ENCODE data around the gene ABTB2. TPM values are rescaled to one million over a fixed set of nuclear protein-coding genes. Genes with fewer than 3 reads are reported as not detected.

ABTB2 gene
- total and polyA plus RNA-seq, 2 experiments from 2014 or later: 12.4 to 14.3 TPM

- peaks cover 18% of the 10 kb centered on the region for H3K4me1 ChIP-seq (ENCODE audit: insufficient read depth)
- H3K9me3 ChIP-seq (ENCODE audit: low read depth): no peaks in the 10 kb centered on the region
- no peaks in the 10 kb centered on the region for H3K79me2 ChIP-seq
- no peaks in the 10 kb centered on the region for H3K27me3 ChIP-seq
- H3K36me3 ChIP-seq (replicated peaks; ENCODE audit: insufficient read depth, low read depth): no peaks in the 10 kb centered on the region
- TF ChIP-seq EZH2 (IDR thresholded peaks at IDR 0.05; ENCODE audit: borderline replicate concordance): no peak
- TF ChIP-seq, protein P1, sequence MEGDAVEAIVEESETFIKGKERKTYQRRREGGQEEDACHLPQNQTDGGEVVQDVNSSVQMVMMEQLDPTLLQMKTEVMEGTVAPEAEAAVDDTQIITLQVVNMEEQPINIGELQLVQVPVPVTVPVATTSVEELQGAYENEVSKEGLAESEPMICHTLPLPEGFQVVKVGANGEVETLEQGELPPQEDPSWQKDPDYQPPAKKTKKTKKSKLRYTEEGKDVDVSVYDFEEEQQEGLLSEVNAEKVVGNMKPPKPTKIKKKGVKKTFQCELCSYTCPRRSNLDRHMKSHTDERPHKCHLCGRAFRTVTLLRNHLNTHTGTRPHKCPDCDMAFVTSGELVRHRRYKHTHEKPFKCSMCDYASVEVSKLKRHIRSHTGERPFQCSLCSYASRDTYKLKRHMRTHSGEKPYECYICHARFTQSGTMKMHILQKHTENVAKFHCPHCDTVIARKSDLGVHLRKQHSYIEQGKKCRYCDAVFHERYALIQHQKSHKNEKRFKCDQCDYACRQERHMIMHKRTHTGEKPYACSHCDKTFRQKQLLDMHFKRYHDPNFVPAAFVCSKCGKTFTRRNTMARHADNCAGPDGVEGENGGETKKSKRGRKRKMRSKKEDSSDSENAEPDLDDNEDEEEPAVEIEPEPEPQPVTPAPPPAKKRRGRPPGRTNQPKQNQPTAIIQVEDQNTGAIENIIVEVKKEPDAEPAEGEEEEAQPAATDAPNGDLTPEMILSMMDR (IDR thresholded peaks at IDR 0.05; ENCODE audit: poor library complexity): no peak
- no peak for TF ChIP-seq EZH2phosphoT487 (IDR thresholded peaks at IDR 0.05; ENCODE audit: low read depth, severe bottlenecking, unreplicated experiment)
- H2AFZ ChIP-seq: no peak overlapping the region
- H3K9me2 ChIP-seq (replicated peaks; ENCODE audit: insufficient read depth): no peaks in the 10 kb centered on the region
- H3K27ac ChIP-seq: no peak overlapping the region
- no peak overlapping the region for H3K4me3 ChIP-seq
- H3K4me2 ChIP-seq: no peak overlapping the region
- H4K20me1 ChIP-seq (ENCODE audit: insufficient read depth, poor library complexity, severe bottlenecking): no peaks in the 10 kb centered on the region
- no peak for DNase-seq (ENCODE audit: low spot score)
- WGBS (ENCODE audit: low lambda C conversion rate, missing lambda C conversion rate): 84% methylated on average over 12 of the region's 12 CpGs
These were observed 191.8 kb downstream of the ABTB2 start for GRCh38 chr11:34165786-34166555.

DNA sequence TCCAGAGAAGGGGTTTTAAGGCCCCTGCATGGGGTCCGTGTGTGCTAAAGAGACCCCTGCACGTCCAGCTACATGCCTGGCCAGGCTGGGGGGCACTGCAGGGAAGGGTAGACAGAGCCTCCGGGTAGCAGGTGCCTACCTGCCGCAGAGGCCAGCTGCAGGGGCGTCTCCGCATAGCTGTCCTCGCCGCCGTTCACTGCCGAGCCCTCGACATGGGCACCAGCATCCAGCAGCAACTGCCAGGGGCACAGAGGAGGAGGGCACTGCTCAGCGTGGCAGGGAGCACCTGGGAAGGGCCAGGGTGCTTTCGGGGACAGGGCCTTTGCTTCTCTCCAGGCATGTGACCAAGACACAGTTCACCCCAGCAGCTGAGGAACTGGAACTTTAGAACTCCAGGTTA is 192.7 kb downstream of the ABTB2 start:
- Histone ChIP-seq H3K9me3 (ENCODE audit: low read depth) (no peaks in the 10 kb centered on the region), H3K79me2 (no peaks in the 10 kb centered on the region), H3K27me3 (no peaks in the 10 kb centered on the region), H3K4me2 (no peak overlapping the region), H2AFZ (no peak overlapping the region), H3K9me2 (replicated peaks; ENCODE audit: insufficient read depth) (no peaks in the 10 kb centered on the region), H3K36me3 (replicated peaks; ENCODE audit: insufficient read depth, low read depth) (no peaks in the 10 kb centered on the region), H3K4me1 (ENCODE audit: insufficient read depth) (peaks cover 18% of the 10 kb centered on the region), H3K27ac (no peak overlapping the region), H3K4me3 (no peak overlapping the region), H4K20me1 (ENCODE audit: insufficient read depth, poor library complexity, severe bottlenecking) (no peaks in the 10 kb centered on the region)
- 96% methylated on average over 13 of the region's 13 CpGs for WGBS (ENCODE audit: low lambda C conversion rate, missing lambda C conversion rate)
- TF ChIP-seq EZH2phosphoT487 (IDR thresholded peaks at IDR 0.05; ENCODE audit: low read depth, severe bottlenecking, unreplicated experiment) (no peak), EZH2 (IDR thresholded peaks at IDR 0.05; ENCODE audit: borderline replicate concordance) (no peak)
- TF ChIP-seq, protein P1 (IDR thresholded peaks at IDR 0.05; ENCODE audit: poor library complexity): no peak
- DNase-seq (ENCODE audit: low spot score): no peak

GRCh38 chr11:34162856-34163255 is 195.0 kb downstream of the ABTB2 start:
- no peaks in the 10 kb centered on the region for H3K79me2 ChIP-seq
- WGBS (ENCODE audit: low lambda C conversion rate, missing lambda C conversion rate): 97% methylated on average over 7 of the region's 7 CpGs
- H3K27ac ChIP-seq: no peak overlapping the region
- no peaks in the 10 kb centered on the region for H3K9me3 ChIP-seq (ENCODE audit: low read depth)
- H3K4me3 ChIP-seq: no peak overlapping the region
- H3K4me1 ChIP-seq (ENCODE audit: insufficient read depth): no peaks in the 10 kb centered on the region
- TF ChIP-seq EZH2phosphoT487 (IDR thresholded peaks at IDR 0.05; ENCODE audit: low read depth, severe bottlenecking, unreplicated experiment) (no peak), EZH2 (IDR thresholded peaks at IDR 0.05; ENCODE audit: borderline replicate concordance) (no peak)
- DNase-seq (ENCODE audit: low spot score): no peak
- H3K9me2 ChIP-seq (replicated peaks; ENCODE audit: insufficient read depth): no peaks in the 10 kb centered on the region
- H3K27me3 ChIP-seq: no peaks in the 10 kb centered on the region
- no peaks in the 10 kb centered on the region for H4K20me1 ChIP-seq (ENCODE audit: insufficient read depth, poor library complexity, severe bottlenecking)
- H3K36me3 ChIP-seq (replicated peaks; ENCODE audit: insufficient read depth, low read depth): no peaks in the 10 kb centered on the region
- H2AFZ ChIP-seq: no peak overlapping the region
- H3K4me2 ChIP-seq: no peak overlapping the region

GRCh38 chr11:34162493-34162820 is 195.4 kb downstream of the ABTB2 start:
- 98% methylated on average over 17 of the region's 17 CpGs for whole genome bisulfite sequencing (ENCODE audit: low lambda C conversion rate, missing lambda C conversion rate)
- no peak overlapping the region for H3K4me3 ChIP-seq
- H3K4me2 ChIP-seq: no peak overlapping the region
- no peaks in the 10 kb centered on the region for H3K27me3 ChIP-seq
- no peaks in the 10 kb centered on the region for H3K36me3 ChIP-seq (replicated peaks; ENCODE audit: insufficient read depth, low read depth)
- no peaks in the 10 kb centered on the region for H4K20me1 ChIP-seq (ENCODE audit: insufficient read depth, poor library complexity, severe bottlenecking)
- no peak for DNase-seq (ENCODE audit: low spot score)
- no peaks in the 10 kb centered on the region for H3K4me1 ChIP-seq (ENCODE audit: insufficient read depth)
- H3K9me2 ChIP-seq (replicated peaks; ENCODE audit: insufficient read depth): no peaks in the 10 kb centered on the region
- no peak overlapping the region for H2AFZ ChIP-seq
- no peaks in the 10 kb centered on the region for H3K79me2 ChIP-seq
- no peaks in the 10 kb centered on the region for H3K9me3 ChIP-seq (ENCODE audit: low read depth)
- H3K27ac ChIP-seq: no peak overlapping the region
- TF ChIP-seq EZH2phosphoT487 (IDR thresholded peaks at IDR 0.05; ENCODE audit: low read depth, severe bottlenecking, unreplicated experiment) (no peak), EZH2 (IDR thresholded peaks at IDR 0.05; ENCODE audit: borderline replicate concordance) (no peak)
- TF ChIP-seq, protein P1 (IDR thresholded peaks at IDR 0.05; ENCODE audit: poor library complexity): no peak
